Neural cell (in vitro differentiated cells): Measurements from ENCODE around the gene PAIP2. TPM values are rescaled to one million over a fixed set of nuclear protein-coding genes. Genes with fewer than 3 reads are reported as not detected.

Experiments
- H2AFZ ChIP-seq: fragments of 200-600, 300-800 bp; sonication (generic), shearing (Covaris generic); 2 replicates; pipeline ENCODE4 v1.6.0; 2014; ENCODE audit warnings: low read depth, mild to moderate bottlenecking, antibody characterized with exemption, low read length, moderate library complexity
- H3F3A ChIP-seq: fragments of 200-600 bp; shearing (Covaris generic); 2 replicates; pipeline ENCODE4 v1.6.1; 2016; ENCODE audit warnings: mild to moderate bottlenecking, moderate library complexity, mixed read lengths, antibody characterized with exemption, low read length; ENCODE audit not compliant: insufficient read depth, poor library complexity, severe bottlenecking
- H3K27ac ChIP-seq: fragments of 200-600, 300-800 bp; sonication (generic), shearing (Covaris generic); 2 replicates; pipeline ENCODE4 v1.5.1; 2014; ENCODE audit warnings: mild to moderate bottlenecking, low read length, moderate library complexity
- H3K27me3 ChIP-seq: fragments of 300-800, 200-600 bp; sonication (generic), shearing (Covaris generic); 2 replicates; pipeline ENCODE4 v1.6.0; 2014; ENCODE audit warnings: mild to moderate bottlenecking, low read depth, low read length, moderate library complexity; ENCODE audit not compliant: insufficient read depth
- H3K36me3 ChIP-seq: fragments of 300-800, 200-600 bp; sonication (generic), shearing (Covaris generic); 2 replicates; pipeline ENCODE4 v1.5.1; 2014; ENCODE audit warnings: mild to moderate bottlenecking, antibody characterized with exemption, low read length, moderate library complexity; ENCODE audit not compliant: insufficient read depth
- H3K4me2 ChIP-seq: fragments of 300-800, 200-600 bp; sonication (generic), shearing (Covaris generic); 2 replicates; pipeline ENCODE4 v1.6.0; 2014; ENCODE audit warnings: mild to moderate bottlenecking, low read length
- H3K4me3 ChIP-seq: fragments of 300-800, 200-600 bp; sonication (generic), shearing (Covaris generic); 2 replicates; pipeline ENCODE4 v1.5.1; 2014; ENCODE audit warnings: mild to moderate bottlenecking, low read length, moderate library complexity
- H3K79me2 ChIP-seq: fragments of 200-600 bp; shearing (Covaris generic); replicated peaks from 2 replicates; pipeline ENCODE4 v1.6.0; 2014; ENCODE audit warnings: mild to moderate bottlenecking, low read length, moderate library complexity; ENCODE audit not compliant: insufficient read depth
- H3K9ac ChIP-seq: fragments of 300-800, 200-600 bp; sonication (generic), shearing (Covaris generic); 2 replicates; pipeline ENCODE4 v1.6.1; 2016; ENCODE audit warnings: mild to moderate bottlenecking, low read length, mixed read lengths
- H3K9me2 ChIP-seq: fragments of 200-600 bp; shearing (Covaris generic); 2 replicates; pipeline ENCODE4 v1.6.1; 2016; ENCODE audit warnings: mild to moderate bottlenecking, low read length, mixed read lengths; ENCODE audit not compliant: insufficient read depth
- H3K9me3 ChIP-seq: fragments of 200-600, 300-800 bp; sonication (generic), shearing (Covaris generic); 2 replicates; pipeline ENCODE4 v1.6.1; 2016; ENCODE audit warnings: mild to moderate bottlenecking, mixed run types, low read length, moderate library complexity, mixed read lengths
- H4K20me1 ChIP-seq: fragments of 200-600 bp; shearing (Covaris generic); 2 replicates; pipeline ENCODE4 v1.6.1; 2016; ENCODE audit warnings: mild to moderate bottlenecking, mixed run types; ENCODE audit not compliant: insufficient read depth
- CTCF ChIP-seq: fragments of 450-650 bp; IDR thresholded peaks from 2 replicates; pipeline ENCODE4 v1.5.1; 2014; ENCODE audit warnings: antibody characterized with exemption, mild to moderate bottlenecking, moderate library complexity; ENCODE audit not compliant: poor library complexity, severe bottlenecking
- EP300 ChIP-seq: fragments of 450-650 bp; conservative IDR thresholded peaks from 2 replicates; pipeline ENCODE4 v1.6.1; 2014; ENCODE audit warnings: antibody characterized with exemption, mild to moderate bottlenecking, moderate library complexity; ENCODE audit not compliant: poor library complexity, severe bottlenecking
- EZH2 ChIP-seq: fragments of 200-600, 300-800 bp; shearing (Covaris generic), sonication (generic); IDR thresholded peaks from 2 replicates; pipeline ENCODE4 v1.6.1; 2014; ENCODE audit warnings: antibody characterized with exemption, low read length, borderline replicate concordance, mild to moderate bottlenecking; ENCODE audit not compliant: insufficient read depth, poor library complexity, severe bottlenecking
- MXI1 ChIP-seq: fragments of 450-650 bp; conservative IDR thresholded peaks from 2 replicates; pipeline ENCODE4 v1.6.1; 2014; ENCODE audit warnings: antibody characterized with exemption, mild to moderate bottlenecking; ENCODE audit not compliant: poor library complexity, severe bottlenecking
- POLR2AphosphoS5 ChIP-seq: IDR thresholded peaks from 2 replicates; pipeline ENCODE4 v1.6.1; 2012
- RAD21 ChIP-seq: fragments of 450-650 bp; conservative IDR thresholded peaks from 2 replicates; pipeline ENCODE4 v1.6.1; 2014; ENCODE audit warnings: antibody characterized with exemption, mild to moderate bottlenecking, moderate library complexity
- REST ChIP-seq: IDR thresholded peaks from 2 replicates; pipeline ENCODE4 v1.6.1; 2012; ENCODE audit warnings: borderline replicate concordance
- SMC3 ChIP-seq: fragments of 450-650 bp; conservative IDR thresholded peaks from 2 replicates; pipeline ENCODE4 v1.6.1; 2014; ENCODE audit warnings: antibody characterized with exemption, mild to moderate bottlenecking, moderate library complexity; ENCODE audit not compliant: poor library complexity
- TAF1 ChIP-seq: IDR thresholded peaks from 2 replicates; pipeline ENCODE4 v1.6.1; 2012; ENCODE audit warnings: low read depth
- polyA plus RNA-seq: library from polyadenylated mRNA; depleted of rRNA; stranded (reverse); fragments of >200 nt; gene quantifications from 2 replicates; pipeline ENCODE4 v1.2.3, GENCODE V29; 2014

PAIP2 gene
- polyA plus RNA-seq, 1 donor from 2014 or later = 201 TPM

GRCh38 chr5:139391570-139392323 is 50.1 kb downstream of the PAIP2 start:
- H3K36me3 ChIP-seq = no peaks in the 10 kb centered on the region
- H2AFZ ChIP-seq = no peak overlapping the region
- H3K9me2 ChIP-seq = no peaks in the 10 kb centered on the region
- no peaks in the 10 kb centered on the region for H4K20me1 ChIP-seq
- H3K27ac ChIP-seq = no peak overlapping the region
- no peak for TF ChIP-seq MXI1
- peak; percentile 54 for TF ChIP-seq EZH2
- H3K4me2 ChIP-seq = no peak overlapping the region
- no peak overlapping the region for H3K9ac ChIP-seq
- no peak overlapping the region for H3K4me3 ChIP-seq
- H3K27me3 ChIP-seq = peaks cover 50% of the 10 kb centered on the region
- no peaks in the 10 kb centered on the region for H3K9me3 ChIP-seq
- no peaks in the 10 kb centered on the region for H3K79me2 ChIP-seq
- no peaks in the 10 kb centered on the region for H3F3A ChIP-seq

GRCh38 chr5:139392324-139392677 is 50.6 kb downstream of the PAIP2 start:
- no peak overlapping the region for H3K4me2 ChIP-seq
- no peaks in the 10 kb centered on the region for H4K20me1 ChIP-seq
- H3F3A ChIP-seq = no peaks in the 10 kb centered on the region
- H3K36me3 ChIP-seq = no peaks in the 10 kb centered on the region
- H3K9me2 ChIP-seq = no peaks in the 10 kb centered on the region
- H2AFZ ChIP-seq = no peak overlapping the region
- H3K79me2 ChIP-seq = no peaks in the 10 kb centered on the region
- no peak overlapping the region for H3K27ac ChIP-seq
- no peak for TF ChIP-seq MXI1
- no peak for TF ChIP-seq SMC3
- no peak for TF ChIP-seq TAF1
- TF ChIP-seq POLR2AphosphoS5 = no peak
- TF ChIP-seq REST = no peak
- TF ChIP-seq RAD21 = no peak
- TF ChIP-seq EP300 = no peak
- TF ChIP-seq CTCF = no peak
- H3K27me3 ChIP-seq = peaks cover 50% of the 10 kb centered on the region
- no peak overlapping the region for H3K9ac ChIP-seq
- no peak overlapping the region for H3K4me3 ChIP-seq
- H3K9me3 ChIP-seq = no peaks in the 10 kb centered on the region
